Liver (tissue), 9 donors: ENCODE measurements around the gene PITPNM3. TPM values are rescaled to one million over a fixed set of nuclear protein-coding genes. Genes with fewer than 3 reads are reported as not detected.

Source experiments
- DNase-seq: peaks from one replicate; pipeline ENCODE4 v3.0.0-alpha.2; 2017; ENCODE audit warnings: low spot score
- H3K27ac ChIP-seq, 2 donors: one replicate each; pipeline ENCODE4 v1.7.0; 2013; ENCODE audit warnings: inconsistent platforms in 2 of 2, low read length in 2 of 2, control low read depth in 1 of 2, low read depth in 1 of 2, mild to moderate bottlenecking in 1 of 2
- H3K27me3 ChIP-seq, 4 donors: one replicate each; pipeline versions ENCODE4 v1.6.1 to v1.7.0; 2013; ENCODE audit warnings: low read length in 3 of 4, inconsistent platforms in 1 of 4, mild to moderate bottlenecking in 1 of 4, moderate library complexity in 1 of 4; ENCODE audit not compliant: control insufficient read depth in 4 of 4, insufficient read depth in 4 of 4
- H3K36me3 ChIP-seq, 4 donors: one replicate each; pipeline versions ENCODE4 v1.6.1 to v1.7.0; 2013; ENCODE audit warnings: low read length in 3 of 4, mild to moderate bottlenecking in 3 of 4, low read depth in 1 of 4, moderate library complexity in 1 of 4; ENCODE audit not compliant: control insufficient read depth in 4 of 4, insufficient read depth in 3 of 4
- H3K4me1 ChIP-seq, 4 donors: one replicate each; pipeline versions ENCODE4 v1.6.1 to v1.7.0; 2013; ENCODE audit warnings: low read length in 3 of 4, mild to moderate bottlenecking in 3 of 4, moderate library complexity in 1 of 4; ENCODE audit not compliant: control insufficient read depth in 4 of 4, insufficient read depth in 4 of 4
- H3K4me3 ChIP-seq, 3 donors: one replicate each; pipeline versions ENCODE4 v1.6.1 to v1.7.0; 2013; ENCODE audit warnings: low read length in 3 of 3, control low read depth in 1 of 3, low read depth in 1 of 3, mild to moderate bottlenecking in 1 of 3
- H3K9ac ChIP-seq, 2 donors: one replicate each; pipeline ENCODE4 v1.7.0; 2013; ENCODE audit warnings: low read length in 2 of 2, mild to moderate bottlenecking in 2 of 2, moderate library complexity in 2 of 2, control low read depth in 1 of 2, low read depth in 1 of 2
- H3K9me3 ChIP-seq, 4 donors: one replicate each; pipeline versions ENCODE4 v1.6.1 to v1.7.0; 2013; ENCODE audit warnings: low read length in 3 of 4; ENCODE audit not compliant: control insufficient read depth in 4 of 4
- EGR1 ChIP-seq, 2 donors: IDR thresholded peaks; 2 replicates each; pipeline ENCODE4 v1.6.1; 2016 to 2018; ENCODE audit warnings: antibody characterized with exemption in 2 of 2, low read depth in 2 of 2
- FOXA2 ChIP-seq: IDR thresholded peaks from 2 replicates; pipeline ENCODE4 v1.6.1; 2016; ENCODE audit warnings: antibody characterized with exemption
- GABPA ChIP-seq, 2 donors: IDR thresholded peaks in 1 of 2; conservative IDR thresholded peaks in 1 of 2; 2 replicates each; pipeline ENCODE4 v1.6.1; 2016; ENCODE audit warnings: antibody characterized with exemption in 2 of 2, mild to moderate bottlenecking in 1 of 2, moderate library complexity in 1 of 2
- HNF4A ChIP-seq, 2 donors: conservative IDR thresholded peaks; 2 replicates each; pipeline ENCODE4 v1.6.1; 2016; ENCODE audit warnings: antibody characterized with exemption in 2 of 2, mild to moderate bottlenecking in 2 of 2
- HNF4G ChIP-seq: IDR thresholded peaks from 2 replicates; pipeline ENCODE4 v1.6.1; 2016; ENCODE audit warnings: antibody characterized with exemption
- NR2F2 ChIP-seq: IDR thresholded peaks from 2 replicates; pipeline ENCODE4 v1.6.1; 2016; ENCODE audit warnings: antibody characterized with exemption
- RAD21 ChIP-seq, 2 donors: IDR thresholded peaks; 2 replicates each; pipeline ENCODE4 v1.6.1; 2016; ENCODE audit warnings: antibody characterized with exemption in 2 of 2, mild to moderate bottlenecking in 2 of 2
- RXRA ChIP-seq, 2 donors: IDR thresholded peaks; 2 replicates each; pipeline ENCODE4 v1.6.1; 2017 to 2018; ENCODE audit warnings: antibody characterized with exemption in 2 of 2, mild to moderate bottlenecking in 1 of 2
- TAF1 ChIP-seq: conservative IDR thresholded peaks from 2 replicates; pipeline ENCODE4 v1.6.1; 2016; ENCODE audit warnings: antibody characterized with exemption, mild to moderate bottlenecking
- YY1 ChIP-seq: IDR thresholded peaks from 2 replicates; pipeline ENCODE4 v1.6.1; 2016; ENCODE audit warnings: antibody characterized with exemption, mild to moderate bottlenecking
- WGBS: extraction: QIAGEN DNeasy Blood & Tissue Kit; methylation state at CpG from one replicate; pipeline ENCODE4 v1.1.7; 2013; 5-methylcytosine and 5-hydroxymethylcytosine counted together
- polyA plus RNA-seq, 2 donors: library from polyadenylated mRNA; stranded (reverse) in 1 of 2; unstranded in 1 of 2; fragments of 200-250 nt in 1 of 2; fragments of >200 nt in 1 of 2; fragmentation: Nextera tagmentation in 1 of 2; extraction: Ambion mirVana in 1 of 2; gene quantifications; one replicate each; pipeline versions ENCODE4 v1.2.1 to v1.2.3, GENCODE V29; 2013 to 2015
- total RNA-seq, 2 donors: library from RNA; depleted of rRNA; stranded (reverse); fragments of >200 nt; gene quantifications; one replicate each; pipeline ENCODE4 v1.2.3, GENCODE V29; 2014
- TF ChIP-seq, protein P1 (sequence below): IDR thresholded peaks from 2 replicates; pipeline ENCODE4 v1.6.1; 2016; ENCODE audit warnings: antibody characterized with exemption, mild to moderate bottlenecking
- TF ChIP-seq, protein P2 (sequence below): IDR thresholded peaks from 2 replicates; pipeline ENCODE4 v1.6.1; 2016; ENCODE audit warnings: antibody characterized with exemption
- TF ChIP-seq, protein P3 (sequence below): IDR thresholded peaks from 2 replicates; pipeline ENCODE4 v1.6.1; 2016; ENCODE audit warnings: antibody characterized with exemption
- donor health status: healthy.
- donor health status: healthy.
- donor health status: healthy.
- donor health status: healthy.
- donor health status: healthy.

Gene PITPNM3
- total and polyA plus RNA-seq, 4 donors: 1.5 to 5.0 (median 1.8) TPM

DNA sequence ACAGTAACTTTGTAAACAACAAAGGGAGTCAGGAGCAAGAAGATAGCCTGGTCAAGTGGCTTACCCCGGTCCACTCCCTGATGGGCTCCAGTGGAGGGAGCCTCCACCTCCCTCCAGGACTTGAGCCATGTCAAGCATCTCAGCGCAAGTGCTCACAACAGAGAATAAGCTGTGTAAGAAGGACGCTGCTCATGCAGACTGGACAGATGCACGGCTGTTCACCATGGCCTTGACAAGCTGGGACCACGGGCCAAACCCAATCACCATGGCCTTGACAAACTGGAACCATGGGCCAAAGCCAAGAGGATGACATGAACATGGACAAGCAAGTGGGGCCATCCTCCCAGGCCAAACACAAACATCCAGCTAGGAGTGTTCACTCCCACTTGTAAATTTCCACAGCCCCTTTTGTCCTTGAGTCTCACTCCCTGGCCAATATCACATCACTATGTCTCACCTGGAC, 3.4 kb upstream of the PITPNM3 start:
- H3K9ac ChIP-seq: no peak overlapping the region
- H3K4me1 ChIP-seq: peaks cover 2 to 14% (median 9%) of the 10 kb centered on the region in 4 donors
- H3K9me3 ChIP-seq: no peaks in the 10 kb centered on the region
- 93% methylated on average over 5 of the region's 5 CpGs for WGBS
- no peaks in the 10 kb centered on the region for H3K36me3 ChIP-seq
- TF ChIP-seq, protein P1, sequence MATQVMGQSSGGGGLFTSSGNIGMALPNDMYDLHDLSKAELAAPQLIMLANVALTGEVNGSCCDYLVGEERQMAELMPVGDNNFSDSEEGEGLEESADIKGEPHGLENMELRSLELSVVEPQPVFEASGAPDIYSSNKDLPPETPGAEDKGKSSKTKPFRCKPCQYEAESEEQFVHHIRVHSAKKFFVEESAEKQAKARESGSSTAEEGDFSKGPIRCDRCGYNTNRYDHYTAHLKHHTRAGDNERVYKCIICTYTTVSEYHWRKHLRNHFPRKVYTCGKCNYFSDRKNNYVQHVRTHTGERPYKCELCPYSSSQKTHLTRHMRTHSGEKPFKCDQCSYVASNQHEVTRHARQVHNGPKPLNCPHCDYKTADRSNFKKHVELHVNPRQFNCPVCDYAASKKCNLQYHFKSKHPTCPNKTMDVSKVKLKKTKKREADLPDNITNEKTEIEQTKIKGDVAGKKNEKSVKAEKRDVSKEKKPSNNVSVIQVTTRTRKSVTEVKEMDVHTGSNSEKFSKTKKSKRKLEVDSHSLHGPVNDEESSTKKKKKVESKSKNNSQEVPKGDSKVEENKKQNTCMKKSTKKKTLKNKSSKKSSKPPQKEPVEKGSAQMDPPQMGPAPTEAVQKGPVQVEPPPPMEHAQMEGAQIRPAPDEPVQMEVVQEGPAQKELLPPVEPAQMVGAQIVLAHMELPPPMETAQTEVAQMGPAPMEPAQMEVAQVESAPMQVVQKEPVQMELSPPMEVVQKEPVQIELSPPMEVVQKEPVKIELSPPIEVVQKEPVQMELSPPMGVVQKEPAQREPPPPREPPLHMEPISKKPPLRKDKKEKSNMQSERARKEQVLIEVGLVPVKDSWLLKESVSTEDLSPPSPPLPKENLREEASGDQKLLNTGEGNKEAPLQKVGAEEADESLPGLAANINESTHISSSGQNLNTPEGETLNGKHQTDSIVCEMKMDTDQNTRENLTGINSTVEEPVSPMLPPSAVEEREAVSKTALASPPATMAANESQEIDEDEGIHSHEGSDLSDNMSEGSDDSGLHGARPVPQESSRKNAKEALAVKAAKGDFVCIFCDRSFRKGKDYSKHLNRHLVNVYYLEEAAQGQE: no peak
- TF ChIP-seq, protein P2, sequence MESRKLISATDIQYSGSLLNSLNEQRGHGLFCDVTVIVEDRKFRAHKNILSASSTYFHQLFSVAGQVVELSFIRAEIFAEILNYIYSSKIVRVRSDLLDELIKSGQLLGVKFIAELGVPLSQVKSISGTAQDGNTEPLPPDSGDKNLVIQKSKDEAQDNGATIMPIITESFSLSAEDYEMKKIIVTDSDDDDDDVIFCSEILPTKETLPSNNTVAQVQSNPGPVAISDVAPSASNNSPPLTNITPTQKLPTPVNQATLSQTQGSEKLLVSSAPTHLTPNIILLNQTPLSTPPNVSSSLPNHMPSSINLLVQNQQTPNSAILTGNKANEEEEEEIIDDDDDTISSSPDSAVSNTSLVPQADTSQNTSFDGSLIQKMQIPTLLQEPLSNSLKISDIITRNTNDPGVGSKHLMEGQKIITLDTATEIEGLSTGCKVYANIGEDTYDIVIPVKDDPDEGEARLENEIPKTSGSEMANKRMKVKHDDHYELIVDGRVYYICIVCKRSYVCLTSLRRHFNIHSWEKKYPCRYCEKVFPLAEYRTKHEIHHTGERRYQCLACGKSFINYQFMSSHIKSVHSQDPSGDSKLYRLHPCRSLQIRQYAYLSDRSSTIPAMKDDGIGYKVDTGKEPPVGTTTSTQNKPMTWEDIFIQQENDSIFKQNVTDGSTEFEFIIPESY: no peak
- TF ChIP-seq RXRA (IDR thresholded peaks at IDR 0.05): no peak
- no peak for TF ChIP-seq FOXA2
- no peak for TF ChIP-seq EGR1 (IDR thresholded peaks at IDR 0.05; ENCODE audit: low read depth in 2 of 2)
- no peak for TF ChIP-seq YY1
- no peak for TF ChIP-seq HNF4A (conservative IDR thresholded peaks at IDR 0.05)
- no peak for TF ChIP-seq TAF1
- TF ChIP-seq GABPA (IDR thresholded peaks at IDR 0.05 in 1 of 2, conservative IDR thresholded peaks at IDR 0.05 in 1 of 2): no peak
- TF ChIP-seq NR2F2: no peak
- H3K4me3 ChIP-seq: no peak overlapping the region
- DNase-seq: no peak
- H3K27me3 ChIP-seq: peaks cover 0 to 4% (median 0%) of the 10 kb centered on the region in 4 donors
- H3K27ac ChIP-seq: no peak overlapping the region

DNA sequence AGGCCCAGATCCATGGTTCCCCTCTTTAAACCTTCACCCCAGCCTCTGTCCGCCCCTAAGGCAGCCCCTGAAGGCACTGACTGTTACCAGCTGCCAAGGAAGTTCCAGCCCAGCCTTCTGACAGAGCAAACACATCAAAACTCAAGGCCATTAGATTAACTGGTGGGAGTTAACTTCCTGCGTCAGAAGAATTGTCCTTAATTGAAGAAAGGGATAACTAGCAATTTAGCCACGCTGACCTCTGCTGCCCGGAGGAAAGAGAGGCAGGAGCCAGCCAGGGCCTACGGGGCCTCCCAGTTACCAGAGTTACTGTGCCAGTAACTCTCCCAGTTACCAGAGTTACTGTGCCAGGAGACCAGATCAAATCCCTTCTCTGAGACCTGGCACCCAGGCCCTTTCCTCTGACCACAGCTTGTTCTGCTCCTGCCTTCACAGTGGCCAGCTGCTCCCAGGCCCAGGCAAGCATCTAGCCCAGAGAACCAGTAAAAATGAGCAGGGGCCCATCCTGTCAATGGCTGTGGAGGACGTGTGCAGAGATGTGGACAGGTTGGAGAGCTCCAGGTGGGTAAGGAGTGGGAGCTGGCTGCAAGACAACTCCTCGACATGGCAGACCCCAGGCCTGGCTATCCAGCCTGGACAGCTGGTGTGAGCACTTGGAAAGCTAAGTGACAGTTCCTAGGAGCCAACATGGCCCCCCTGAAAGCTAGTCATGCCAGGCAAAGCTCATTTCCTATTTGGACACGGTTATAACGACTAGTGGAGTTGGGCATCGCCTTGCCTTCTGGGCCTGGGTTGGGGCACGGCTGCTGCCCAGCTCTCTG, 2.8 kb upstream of the PITPNM3 start:
- H3K27ac ChIP-seq: no peak overlapping the region
- peaks cover 0 to 4% (median 1%) of the 10 kb centered on the region in 4 donors for H3K27me3 ChIP-seq
- no peak for DNase-seq
- no peaks in the 10 kb centered on the region for H3K9me3 ChIP-seq
- H3K4me1 ChIP-seq: peaks cover 2 to 14% (median 10%) of the 10 kb centered on the region in 4 donors
- WGBS: 86% methylated on average over 11 of the region's 11 CpGs
- H3K9ac ChIP-seq: no peak overlapping the region
- H3K4me3 ChIP-seq: no peak overlapping the region
- no peak for TF ChIP-seq HNF4G
- no peak for TF ChIP-seq FOXA2
- no peak for TF ChIP-seq YY1
- TF ChIP-seq, protein P3, sequence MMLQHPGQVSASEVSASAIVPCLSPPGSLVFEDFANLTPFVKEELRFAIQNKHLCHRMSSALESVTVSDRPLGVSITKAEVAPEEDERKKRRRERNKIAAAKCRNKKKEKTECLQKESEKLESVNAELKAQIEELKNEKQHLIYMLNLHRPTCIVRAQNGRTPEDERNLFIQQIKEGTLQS: no peak
- TF ChIP-seq, protein P2: no peak
- peak; percentile 42 for TF ChIP-seq NR2F2
- TF ChIP-seq RAD21 (IDR thresholded peaks at IDR 0.05): peak in 1 of 2 donors; percentile 28
- TF ChIP-seq, protein P1: no peak
- no peaks in the 10 kb centered on the region for H3K36me3 ChIP-seq
